GM12891 (cell line): ENCODE results near the gene SPATA13.

ENCODE experiments used
- PAX5 ChIP-seq: IDR thresholded peaks from 2 replicates; pipeline ENCODE4 v1.6.1; 2011; ENCODE audit warnings: low read length, moderate library complexity, mild to moderate bottlenecking; ENCODE audit not compliant: insufficient read depth, severe bottlenecking
- POLR2A ChIP-seq: IDR thresholded peaks from 2 replicates; pipeline ENCODE4 v1.6.1; 2011; ENCODE audit warnings: low read depth, low read length, control low read depth
- POLR2AphosphoS5 ChIP-seq: IDR thresholded peaks from 2 replicates; pipeline ENCODE4 v1.6.1; 2011; ENCODE audit warnings: low read depth, low read length, control low read depth
- POU2F2 ChIP-seq: IDR thresholded peaks from 2 replicates; pipeline ENCODE4 v1.6.1; 2011; ENCODE audit warnings: low read depth, mild to moderate bottlenecking, control low read depth, low read length, moderate library complexity
- SPI1 ChIP-seq: IDR thresholded peaks from 2 replicates; pipeline ENCODE4 v1.6.1; 2011; ENCODE audit warnings: low read depth, low read length, control low read depth
- TAF1 ChIP-seq: IDR thresholded peaks from 2 replicates; pipeline ENCODE4 v1.6.1; 2011; ENCODE audit warnings: low read depth, low read length, control low read depth

DNA sequence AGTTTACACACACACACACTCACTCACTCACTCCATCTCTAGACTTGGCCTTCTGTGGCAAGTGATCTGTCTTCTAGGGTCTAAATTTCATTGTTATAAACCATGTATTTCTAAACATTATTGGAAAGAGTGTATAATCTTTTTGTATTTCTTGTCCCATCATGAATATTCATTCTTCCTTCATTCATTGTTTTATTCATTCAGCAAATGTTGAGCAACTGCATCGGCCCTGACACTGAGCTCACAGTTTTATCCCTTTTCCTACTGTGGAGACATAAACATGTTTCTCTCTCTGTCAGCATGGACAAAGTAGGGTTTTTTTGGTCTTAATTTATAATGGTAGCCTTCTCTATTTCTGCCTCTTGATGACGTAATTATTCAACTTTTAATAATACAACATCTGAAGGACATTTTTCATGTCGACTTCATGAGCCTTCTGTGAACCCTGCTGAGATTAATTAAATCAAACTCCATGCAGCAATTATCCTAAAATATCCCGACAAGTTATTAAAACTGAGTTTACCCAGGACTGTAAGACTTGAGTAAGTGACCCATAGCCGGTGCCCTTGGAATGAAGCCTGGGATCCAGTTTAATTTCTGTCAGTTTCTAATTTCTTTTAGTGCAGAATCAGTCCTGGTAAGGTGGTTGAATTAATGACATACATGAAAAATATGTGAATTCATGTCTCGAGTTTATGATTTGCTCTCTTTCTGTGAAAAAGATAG lies 7.3 kb downstream of the SPATA13 start:
- no peak for TF ChIP-seq POLR2A
- TF ChIP-seq TAF1, result no peak
- no peak for TF ChIP-seq SPI1
- no peak for TF ChIP-seq POLR2AphosphoS5
- TF ChIP-seq POU2F2, result no peak
- TF ChIP-seq PAX5, result no peak
